A172 (cell line): ENCODE measurements around the gene PNMA1. TPM values are rescaled to one million over a fixed set of nuclear protein-coding genes. Genes with fewer than 3 reads are reported as not detected.
A peak's percentile ranks its signal among the peaks of the same experiment; 100 is the strongest.

Experiments
- DNase-seq: peaks from one replicate; pipeline ENCODE4 v3.0.0-alpha.2; 2015; ENCODE audit warnings: low spot score
- total RNA-seq: library from RNA; depleted of rRNA; stranded (reverse); fragments of >200 nt; shearing (Covaris generic); gene quantifications from 2 replicates; pipeline ENCODE4 v1.2.3, GENCODE V29; 2014

Gene PNMA1
- total RNA-seq, 1 experiment from 2014 or later = 36.0 TPM

DNA sequence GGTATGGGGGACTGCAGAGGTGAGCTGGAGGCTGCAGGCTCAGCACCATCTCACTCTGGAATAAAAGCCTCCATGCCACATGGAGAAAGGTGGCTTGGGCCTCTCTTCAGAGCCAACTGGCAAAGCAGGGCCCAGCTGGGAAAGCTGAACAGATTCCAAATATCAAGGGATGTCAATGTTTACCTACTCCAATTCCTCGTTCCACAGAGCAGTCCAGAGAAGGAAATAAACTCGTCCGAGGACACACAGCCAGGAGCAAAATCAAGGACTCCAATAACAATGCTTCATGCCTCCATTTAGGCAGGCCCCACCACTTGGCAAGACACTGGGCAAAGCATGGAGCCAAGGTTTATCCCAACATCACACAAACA lies 36.3 kb upstream of the PNMA1 start:
- no peak for DNase-seq

DNA sequence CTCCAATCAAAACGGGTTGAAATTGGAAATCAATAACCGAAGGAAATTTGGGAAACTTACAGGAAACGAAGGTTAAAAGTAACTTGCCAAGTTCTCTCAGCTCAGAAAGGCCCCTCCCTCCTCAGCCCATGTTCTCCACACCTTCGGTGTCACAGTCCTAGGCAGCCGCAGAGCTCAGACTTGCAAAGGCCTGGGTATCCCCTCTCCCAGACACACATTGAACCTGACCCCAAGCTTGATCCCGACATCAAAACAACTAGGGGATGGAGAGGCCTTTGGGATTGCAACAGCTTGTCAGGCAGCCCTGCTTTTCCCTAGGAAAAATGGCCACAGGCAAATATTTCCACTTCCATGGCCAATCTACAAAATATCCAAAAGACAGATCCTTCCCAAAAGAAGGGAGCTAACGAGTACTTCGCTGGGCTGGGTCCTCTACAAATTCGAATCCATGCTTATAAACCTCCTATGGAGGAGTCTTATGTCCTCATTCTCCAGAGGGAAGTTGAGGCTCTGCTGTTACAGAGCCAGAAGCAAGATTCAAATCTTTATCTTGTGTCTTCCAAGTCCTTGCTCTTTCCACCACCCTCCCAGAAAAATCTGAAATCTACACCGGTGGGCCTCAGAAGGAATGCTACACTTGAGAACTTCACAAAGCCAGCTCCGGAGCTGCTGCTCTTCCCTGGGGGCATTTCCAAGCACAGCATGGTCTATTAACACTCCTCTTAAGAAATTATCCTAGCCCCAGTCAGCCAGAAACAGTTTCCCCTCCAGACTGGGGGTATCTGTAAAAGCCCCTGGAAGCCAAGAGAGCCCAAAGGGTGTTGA lies 35.7 kb upstream of the PNMA1 start:
- no peak for DNase-seq

GRCh38 chr14:73748858-73749357 lies 34.7 kb upstream of the PNMA1 start:
- no peak for DNase-seq

DNA sequence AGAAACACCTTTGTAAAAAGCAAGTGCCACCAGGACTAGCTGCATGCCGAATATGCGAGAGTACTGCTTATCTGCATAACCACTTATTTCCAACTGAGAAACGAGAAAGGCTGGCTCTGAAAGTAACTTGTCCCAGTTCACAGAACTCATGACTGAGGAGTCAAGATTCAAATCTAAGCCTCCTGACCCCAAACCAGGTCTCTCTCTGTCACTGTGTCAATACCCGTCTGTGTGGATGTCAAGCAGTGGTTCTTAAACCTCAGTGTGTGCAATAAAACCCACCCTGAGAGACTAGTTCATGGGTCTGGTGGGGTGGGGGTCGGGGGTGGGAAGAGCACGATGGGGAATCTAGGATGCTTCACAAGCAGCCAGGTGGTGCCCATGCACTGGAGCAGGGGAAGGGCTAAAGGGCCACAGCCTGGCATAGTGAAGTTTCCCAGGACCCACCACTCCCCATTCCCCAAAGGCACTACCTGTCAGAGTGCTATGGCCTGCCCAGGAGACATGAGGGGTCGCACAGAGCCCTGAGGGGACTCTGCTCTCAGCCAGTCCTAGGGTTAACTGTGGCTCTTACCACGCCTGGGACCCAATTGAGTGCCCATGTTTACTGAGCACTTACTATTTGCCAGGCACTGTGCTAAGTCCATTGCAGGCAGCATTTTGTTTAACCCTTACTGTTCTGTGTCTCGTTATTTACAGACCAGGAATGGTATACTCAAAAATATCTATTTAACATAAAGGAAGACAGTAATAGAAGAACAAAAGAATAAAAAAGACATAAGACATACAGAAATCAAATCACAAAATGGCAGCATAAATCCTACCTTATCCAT lies 33.4 kb upstream of the PNMA1 start:
- DNase-seq = no peak

GRCh38 chr14:73746520-73747378 lies 32.6 kb upstream of the PNMA1 start:
- no peak for DNase-seq

DNA sequence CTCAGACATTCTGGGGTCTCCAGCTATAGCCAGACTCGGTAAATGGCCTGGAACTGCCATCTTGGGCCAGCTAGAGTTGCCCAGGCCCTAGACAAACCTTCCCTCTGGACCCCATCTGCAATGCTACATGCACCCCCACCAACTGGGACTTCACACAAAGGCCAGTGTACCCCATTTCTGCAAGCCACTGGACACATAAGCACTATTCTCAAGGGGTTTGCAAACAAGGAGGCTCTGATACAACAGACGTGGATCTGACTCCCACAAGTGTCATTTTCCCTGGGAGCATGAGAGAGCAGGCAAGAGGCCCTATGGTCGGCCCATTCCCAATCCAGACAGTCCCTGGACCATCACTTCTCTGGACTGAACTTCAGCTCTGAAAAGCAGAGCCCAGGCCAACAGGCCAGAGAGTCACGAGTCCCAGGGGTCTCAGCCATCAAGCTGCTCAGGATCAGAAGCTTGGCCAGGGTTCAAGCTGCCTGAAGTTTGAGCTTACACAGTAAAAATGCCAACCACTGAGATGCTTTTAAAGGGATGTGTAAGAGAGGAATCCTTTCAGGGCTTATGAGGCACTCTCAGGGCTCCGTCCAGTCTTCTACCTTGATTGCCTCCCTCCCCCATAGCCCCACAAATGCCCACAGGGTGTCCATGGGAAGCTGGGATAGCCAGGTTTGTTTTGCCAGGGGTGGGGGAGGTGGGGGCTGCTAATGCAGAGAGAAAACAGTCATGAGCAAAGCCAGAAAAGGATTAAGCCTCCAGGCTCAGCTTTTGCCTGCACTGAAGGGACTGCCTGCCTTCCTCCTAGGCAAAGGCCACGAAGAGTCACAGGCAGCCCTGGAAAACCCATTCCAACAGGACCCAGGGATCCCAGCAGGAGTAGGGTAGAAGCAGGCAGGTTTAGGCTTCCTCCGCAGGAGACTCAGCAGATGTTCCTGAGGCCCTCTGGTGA lies 31.7 kb upstream of the PNMA1 start:
- no peak for DNase-seq

DNA sequence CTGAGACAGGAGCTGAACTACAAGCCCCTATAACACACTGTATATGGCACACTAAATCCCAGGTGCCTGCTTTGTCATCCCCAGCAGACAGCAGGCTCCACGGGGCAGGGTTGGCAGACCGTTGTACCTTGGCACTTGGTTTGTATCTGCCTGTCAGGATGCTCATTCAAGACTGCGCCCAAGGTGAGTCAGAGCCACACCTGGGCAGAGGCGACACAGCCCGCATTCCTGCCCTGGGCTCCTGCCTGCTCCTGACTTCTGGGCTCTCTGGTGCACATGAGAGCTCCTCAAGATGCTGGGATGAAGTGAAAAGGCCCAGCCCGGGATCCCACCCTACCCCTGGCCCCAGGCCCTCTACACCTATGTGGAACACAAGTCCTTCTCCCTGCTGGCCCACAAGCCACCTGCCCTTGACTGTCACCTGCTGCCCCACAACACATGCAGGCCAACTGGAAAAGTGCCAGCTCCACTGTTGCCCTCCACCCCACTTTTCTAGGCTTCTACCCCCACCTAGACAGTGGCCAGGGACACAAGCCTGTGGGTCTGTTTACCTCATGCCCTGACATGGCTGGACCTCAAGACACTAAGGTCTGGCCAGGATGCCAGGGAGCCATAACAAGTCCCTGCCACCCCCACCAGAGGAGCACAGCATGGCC lies 30.8 kb upstream of the PNMA1 start:
- DNase-seq = no peak

DNA sequence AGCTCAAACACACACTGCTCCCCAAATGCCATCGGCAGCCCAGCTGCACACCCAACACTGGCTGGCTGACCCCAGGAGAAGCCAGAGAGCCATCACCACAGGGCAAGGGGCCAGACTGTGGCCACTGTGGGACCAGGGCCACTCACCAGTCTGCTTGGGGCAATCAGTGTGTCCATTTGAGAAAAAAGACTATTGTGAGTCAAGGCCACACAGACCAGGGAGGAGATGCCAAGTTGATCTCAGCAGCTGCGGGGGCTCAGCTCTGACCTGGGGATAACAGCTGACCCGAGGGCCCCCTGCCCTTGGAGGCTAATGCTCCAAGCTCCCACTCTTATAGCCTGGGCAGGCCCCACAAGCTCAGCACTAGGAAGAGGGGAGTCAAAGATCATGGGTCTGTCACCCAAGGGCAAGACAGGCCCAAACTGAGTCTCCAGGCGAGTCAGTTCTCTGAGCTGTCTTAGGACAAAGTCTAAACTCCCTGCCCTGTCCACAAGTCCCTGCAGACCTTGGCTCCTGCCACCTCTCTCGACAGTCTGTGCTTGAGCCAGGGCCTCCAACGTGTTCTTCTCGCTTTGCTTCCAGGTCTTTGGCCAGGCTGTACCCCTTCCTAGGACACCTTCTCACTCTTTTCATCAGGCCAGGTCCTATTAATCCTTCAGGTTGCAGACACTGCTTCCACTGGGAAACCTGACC lies 30.1 kb upstream of the PNMA1 start:
- no peak for DNase-seq

DNA sequence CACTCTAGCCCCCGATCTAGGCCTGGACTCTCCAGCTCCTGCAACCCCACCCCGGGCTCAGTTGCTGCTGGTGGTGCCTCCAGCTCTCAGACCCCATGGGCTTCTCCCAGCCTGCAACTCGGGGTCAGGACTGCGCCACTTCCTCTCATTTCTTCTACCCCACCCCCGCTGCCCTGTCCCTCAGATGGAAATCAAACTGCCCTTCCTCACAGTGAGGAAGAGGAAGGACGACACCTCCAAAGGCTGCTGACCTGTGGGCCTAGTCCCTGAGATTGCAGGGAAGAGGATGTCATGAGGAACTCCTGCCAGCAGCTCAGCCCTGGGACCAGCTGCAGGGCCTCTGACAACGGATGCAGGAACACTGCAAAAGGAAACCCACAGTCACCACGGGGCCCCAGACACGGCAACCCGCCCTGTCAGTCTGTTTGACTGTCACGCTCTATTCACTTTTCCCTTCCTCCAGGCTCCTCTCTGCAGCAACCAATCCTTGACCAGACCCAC lies 29.3 kb upstream of the PNMA1 start:
- DNase-seq = no peak

GRCh38 chr14:73742520-73743238 lies 28.5 kb upstream of the PNMA1 start:
- no peak for DNase-seq

- DNase-seq = no peak
Observed at GRCh38 chr14:73741876-73742519, 27.8 kb upstream of the PNMA1 start.

DNA sequence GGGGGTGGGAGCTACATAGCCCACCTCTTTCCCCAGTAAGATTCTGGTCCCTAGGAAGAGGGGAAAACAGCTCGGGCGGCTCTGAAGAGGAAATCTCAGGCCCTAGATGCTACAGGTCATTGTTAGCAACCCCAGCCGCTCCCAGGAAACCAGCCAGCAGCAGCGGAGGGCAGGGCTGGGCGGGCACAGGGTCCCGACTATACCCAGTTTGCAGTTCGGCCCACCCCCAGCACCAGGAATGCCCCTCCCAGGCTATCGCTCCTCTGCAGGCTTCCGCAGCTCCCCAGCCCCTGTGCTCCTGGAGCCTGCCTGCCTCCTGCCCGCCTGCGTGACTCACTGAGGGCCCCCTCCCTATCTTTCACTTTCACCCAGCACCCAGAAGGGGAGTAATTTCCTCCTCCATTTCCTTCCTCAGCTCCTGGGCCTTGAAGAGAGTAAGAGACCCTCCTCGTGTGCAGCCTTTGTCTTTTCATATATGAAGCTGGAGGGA lies 27.2 kb upstream of the PNMA1 start:
- peak; percentile 91 for DNase-seq

GRCh38 chr14:73740618-73741326 lies 26.6 kb upstream of the PNMA1 start:
- DNase-seq = peak; percentile 48

GRCh38 chr14:73739899-73740617 lies 25.9 kb upstream of the PNMA1 start:
- no peak for DNase-seq

GRCh38 chr14:73739174-73739898 lies 25.2 kb upstream of the PNMA1 start:
- DNase-seq = no peak
